8988T (cell line): ENCODE data around the gene ARL5C.

Experiments used
- DNase-seq: peaks from one replicate; pipeline ENCODE4 v3.0.0; 2011

Gene ARL5C, protein sequence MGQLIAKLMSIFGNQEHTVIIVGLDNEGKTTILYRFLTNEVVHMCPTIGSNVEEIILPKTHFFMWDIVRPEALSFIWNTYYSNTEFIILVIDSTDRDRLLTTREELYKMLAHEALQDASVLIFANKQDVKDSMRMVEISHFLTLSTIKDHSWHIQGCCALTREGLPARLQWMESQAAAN

DNA sequence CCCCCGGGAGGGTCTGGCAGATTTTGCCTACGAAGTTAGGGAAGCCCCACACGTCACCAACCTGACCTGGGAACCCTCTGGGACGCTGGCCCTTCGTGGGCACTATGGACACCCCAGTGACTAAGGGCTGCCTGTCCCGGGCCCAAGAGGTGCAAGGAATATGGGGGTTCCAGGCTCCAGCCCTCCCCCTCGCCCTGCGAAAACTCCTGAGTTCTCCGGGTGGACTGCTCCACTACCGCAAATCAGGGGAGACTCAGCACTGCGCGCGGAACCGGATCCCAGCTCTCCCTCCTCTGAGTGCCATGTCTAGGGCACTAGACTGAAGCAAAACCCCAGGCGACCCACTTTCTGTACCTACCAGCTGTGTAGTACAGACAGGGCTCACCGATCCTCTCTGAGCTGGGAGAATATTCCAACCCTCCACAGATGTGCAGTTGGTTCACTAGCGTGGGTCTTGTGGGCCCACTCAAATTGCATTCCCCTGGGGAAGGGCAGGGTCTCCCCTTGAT, at the start of gene ARL5C:
Gene ARL5C, minus strand, starts transcription at position 321 of the 509 bp plus-strand sequence. CDS start 401 bp downstream, outside the sequence.
- DNase-seq: no peak

DNA sequence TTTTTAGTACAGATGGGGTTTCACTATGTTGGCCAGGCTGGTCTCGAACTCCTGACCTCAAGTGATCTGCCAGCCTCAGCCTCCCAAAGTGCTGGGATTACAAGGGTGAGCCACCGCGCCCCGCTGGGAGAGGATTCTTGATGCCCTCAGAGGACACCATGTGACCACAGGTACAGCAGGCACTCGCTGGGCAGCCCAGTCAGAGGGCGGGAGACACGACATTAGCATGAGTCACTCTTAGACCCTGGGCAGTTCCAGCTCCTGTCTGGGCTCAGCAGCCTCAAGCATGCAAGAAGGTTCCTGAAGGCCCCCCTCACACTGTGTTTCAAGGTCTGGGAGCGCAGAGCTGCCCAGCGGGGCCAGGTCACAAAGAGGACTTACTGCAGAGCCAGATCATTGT, 47.9 kb upstream of the ARL5C start:
- peak; percentile 68 for DNase-seq

DNA sequence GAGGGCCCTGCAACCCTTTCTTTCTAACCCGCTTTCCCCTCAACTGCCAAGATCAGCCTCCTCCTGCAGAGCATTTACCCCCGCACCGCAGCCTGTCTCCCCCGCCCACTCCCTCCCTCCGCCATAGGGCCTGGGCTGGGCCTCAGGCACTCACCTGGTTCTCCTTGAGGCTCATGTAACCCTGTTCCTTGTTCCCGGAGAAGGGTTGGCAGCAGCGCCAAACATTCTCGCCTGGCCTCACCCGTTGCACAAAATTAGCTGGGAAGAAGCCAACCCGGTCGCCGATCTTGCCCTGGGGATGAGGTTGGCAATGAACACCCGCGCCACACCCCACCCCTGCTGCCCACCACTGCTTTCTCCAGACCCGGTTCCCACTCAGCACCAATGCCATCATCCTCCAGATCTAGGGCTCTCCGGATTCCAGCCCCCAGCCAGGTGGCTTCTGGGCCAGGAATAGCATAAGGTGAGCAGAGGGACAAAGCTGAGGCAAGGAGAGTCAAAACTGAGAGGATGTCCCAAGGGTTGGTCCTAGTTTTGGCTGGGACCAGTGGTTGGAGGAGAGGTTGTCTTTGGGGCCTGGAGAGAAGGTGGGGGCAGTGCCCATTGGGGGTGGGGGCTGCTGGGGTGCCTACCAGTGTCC, 47.0 kb upstream of the ARL5C start:
- no peak for DNase-seq

DNA sequence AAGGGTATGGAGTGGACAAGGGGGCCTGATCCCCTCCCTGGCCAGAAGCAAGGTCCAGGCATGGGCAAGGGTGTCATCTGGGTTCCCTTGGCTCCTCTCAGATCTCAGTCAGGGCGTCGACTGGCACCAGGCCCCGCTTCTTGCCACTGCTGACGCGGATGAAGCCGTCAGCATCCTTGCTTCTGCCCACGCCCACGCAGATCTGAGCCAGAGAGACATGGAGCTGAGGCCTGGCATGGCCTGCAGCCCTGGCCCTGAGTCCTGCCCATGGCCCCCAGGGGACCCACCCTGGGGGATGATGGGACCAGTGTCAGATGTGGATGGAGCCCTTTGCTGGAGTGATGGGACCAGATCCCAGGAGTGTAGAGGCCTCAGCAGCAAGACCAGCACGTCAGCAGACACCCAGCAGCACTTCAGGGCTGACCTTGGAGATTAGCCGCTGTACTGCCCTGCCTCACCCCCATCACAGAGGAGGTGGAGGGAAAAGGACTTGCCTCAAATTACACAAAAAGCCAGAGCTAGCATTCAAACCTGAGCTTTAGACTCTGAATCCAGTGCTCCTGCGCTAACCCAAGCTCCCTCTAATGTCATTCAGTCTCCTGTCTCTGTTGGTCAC, 46.3 kb upstream of the ARL5C start:
- no peak for DNase-seq

DNA sequence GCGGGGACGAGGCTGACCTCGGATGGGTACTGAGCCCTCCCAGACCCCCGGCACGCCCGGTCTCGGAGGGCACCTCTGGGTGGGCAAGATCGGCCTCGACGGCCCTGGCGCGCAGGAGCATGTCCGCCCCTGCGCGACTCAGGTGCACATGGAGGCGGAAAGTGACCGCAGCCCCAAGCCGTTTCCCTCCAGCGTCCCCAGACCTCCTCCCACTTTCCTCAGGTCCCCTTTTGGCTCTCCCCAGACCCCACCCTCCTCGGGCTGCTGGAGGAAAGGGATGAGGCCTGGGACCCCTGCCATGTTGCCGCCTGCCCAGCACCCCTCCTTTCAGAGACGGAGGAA, 44.1 kb upstream of the ARL5C start:
- no peak for DNase-seq

DNA sequence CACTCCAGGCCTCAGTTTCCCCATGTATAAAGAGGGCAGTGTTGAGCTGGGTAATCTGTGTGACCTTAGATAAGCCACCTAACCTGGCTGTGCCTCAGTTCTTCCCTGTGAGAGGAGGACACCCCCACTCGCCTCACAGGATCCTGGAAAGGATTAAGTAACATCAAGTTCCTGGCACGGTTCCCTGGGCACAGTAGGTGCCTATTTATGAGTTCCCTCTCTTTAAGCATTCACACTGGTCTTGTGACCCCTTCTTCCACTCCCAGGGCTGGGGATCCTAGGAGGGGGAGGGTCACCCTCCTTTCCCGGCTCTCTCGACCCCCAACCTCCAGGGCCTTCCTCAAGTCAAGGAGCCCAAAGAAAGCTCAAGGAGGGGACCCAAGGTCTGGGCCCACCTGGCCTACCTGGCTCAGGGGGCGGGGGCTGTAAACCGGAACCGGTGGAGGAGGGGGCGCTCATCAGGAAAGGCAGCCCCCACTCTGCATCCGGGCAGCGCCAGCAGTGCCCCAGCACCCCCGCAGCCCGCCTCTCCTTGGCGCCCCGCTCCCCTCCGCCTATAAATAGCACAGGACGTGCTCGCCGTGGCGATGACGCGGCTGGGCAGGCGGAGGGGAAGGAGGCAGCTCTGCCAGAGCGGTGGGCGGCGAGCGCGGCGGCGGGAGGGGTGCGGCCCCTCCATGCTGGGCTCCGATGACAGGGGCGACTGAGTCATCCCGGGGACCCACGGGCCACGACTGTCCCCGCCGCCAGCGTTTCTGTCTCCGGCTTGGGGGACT, 43.5 kb upstream of the ARL5C start:
- no peak for DNase-seq

DNA sequence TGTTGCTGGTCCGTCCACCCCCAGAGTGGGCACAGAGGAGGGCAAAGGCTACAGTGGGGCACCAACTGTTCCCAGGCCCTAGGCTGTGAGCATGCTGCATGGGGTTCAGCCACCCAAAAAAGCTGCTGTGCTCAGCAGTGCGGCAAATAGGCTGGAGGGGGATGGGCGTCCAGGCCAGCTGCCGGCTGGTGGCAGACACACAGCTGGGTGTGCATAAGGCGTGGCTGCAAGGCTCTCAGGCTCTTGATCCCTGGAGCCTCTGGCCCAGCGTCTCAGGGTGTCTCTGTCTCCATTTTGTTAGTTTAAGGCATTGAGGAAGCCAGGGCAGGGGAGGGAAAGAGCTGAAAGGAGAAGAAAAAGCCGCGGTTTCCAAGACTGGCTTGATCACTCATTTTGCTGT, 42.9 kb upstream of the ARL5C start:
- DNase-seq: no peak

DNA sequence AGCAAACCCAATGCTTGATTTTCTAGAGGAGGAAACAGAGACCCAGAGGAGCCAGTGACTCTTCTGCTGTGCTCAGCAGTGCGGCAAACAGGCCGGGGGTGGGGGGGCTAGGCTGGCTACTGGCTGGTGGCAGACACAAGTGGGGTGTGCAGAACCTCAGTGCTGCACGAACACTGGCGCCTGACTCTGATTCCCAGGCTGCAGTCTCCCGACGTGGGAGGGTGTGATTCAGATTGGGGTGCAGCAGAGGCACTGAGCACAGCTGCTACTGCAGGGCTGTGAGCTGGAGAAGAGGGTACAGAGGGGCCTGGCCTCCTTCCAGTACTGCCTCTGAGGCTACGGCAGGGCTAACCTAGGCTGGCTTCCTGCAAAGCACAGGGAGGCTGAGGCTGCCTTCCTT, 42.2 kb upstream of the ARL5C start:
- DNase-seq: no peak

DNA sequence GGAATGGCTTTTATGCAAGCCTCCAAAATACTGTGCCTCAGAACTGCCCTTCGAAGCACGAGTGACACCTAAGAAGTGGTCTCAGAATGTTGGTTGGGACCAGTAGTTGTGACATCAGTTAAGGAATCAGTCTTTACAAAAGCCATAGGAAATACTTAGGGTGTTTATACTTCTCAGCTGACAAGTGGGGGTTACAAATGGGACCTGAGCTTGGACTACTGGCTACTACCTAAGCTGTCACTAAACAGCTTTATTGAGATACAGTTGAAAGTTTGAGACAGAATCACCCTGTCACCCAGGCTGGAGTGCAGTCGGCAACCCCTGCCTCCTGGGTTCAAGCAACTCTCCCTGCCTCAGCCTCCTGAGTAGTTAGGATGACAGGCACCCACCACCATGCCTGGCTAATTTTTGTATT, 39.2 kb upstream of the ARL5C start:
- no peak for DNase-seq

DNA sequence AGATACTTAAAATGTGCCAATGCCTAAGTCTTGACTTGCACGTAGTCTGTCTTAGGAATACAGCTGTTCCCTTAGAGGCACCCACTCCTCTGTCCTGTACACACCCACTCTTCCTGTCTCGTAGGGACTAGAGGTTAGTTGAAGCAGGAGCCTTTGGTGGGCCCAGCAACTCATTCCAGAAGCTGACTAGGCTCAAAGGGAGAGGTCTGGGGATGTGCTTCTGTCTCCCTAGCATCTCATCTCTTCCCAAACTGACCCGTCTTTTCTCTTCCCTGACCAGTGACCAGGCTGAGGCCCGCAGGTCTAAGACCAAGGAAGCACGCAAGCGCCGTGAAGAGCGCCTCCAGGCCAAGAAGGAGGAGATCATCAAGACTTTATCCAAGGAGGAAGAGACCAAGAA, 38.3 kb upstream of the ARL5C start:
- no peak for DNase-seq

DNA sequence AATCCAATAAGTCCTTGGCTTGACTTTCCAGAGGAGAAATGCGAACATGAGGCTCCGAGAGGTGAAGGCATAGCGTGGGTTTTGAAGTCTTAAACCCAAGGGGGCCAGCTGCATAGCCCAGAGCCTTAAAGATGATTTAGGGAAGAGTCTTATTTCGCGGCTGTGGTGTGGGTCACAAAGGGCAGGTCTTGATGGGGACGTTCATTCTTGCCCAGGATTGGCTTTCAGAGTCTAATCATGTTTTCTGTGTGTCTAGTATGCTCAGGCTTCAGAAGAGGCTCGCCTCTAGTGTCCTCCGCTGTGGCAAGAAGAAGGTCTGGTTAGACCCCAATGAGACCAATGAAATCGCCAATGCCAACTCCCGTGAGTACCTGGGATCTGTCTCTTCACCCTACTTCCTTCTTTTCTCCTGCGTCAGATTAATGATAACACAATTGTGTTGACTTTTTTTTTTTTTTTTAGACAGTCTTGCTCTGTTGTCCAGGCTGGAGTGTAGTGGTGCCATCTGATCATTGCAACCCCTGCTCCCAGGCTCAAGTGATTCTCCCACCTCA, 35.1 kb upstream of the ARL5C start:
- DNase-seq: no peak

DNA sequence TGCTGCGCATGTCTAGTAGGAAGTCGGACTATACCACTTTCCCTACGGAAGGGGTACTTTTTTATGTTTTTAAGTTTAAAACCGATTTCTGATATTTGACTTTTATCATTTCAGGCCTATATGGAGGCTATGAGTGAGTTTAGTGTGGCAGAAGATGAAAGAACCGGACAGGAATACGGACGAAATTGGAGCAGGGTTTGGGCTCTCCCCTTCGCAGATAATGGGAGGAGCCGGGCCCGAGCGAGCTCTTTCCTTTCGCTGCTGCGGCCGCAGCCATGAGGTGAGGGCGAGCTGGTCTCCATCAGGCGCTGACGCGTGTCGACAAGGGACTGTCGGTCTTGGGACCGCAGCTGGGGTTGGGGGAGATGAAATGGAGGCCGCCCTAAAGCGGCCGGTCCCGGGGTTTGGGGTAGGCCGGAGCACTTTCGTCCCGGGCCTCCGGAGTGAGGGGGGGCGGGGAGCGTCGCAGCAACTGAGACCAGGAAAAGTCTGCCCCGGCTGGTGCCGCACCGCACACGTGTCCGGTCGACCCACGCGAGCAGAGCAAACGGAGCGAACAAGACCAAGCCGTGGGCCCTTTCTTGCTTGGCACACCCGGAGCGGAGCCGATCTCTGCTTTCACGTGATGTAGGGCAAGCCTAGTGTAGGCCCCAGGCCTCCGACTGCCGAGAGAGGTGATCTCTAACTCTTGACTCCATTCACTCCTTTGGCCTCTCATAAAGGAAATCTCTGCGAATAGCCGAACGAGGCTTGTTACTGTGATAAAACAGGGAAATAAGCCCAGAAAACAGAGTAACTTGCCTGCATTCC, 34.3 kb upstream of the ARL5C start, which contains the start of gene RPL19:
Gene RPL19, plus strand, starts transcription at position 214 of the 810 bp plus-strand sequence. Its CDS starts 62 bp downstream, at position 276.
- peak; percentile 66 for DNase-seq

DNA sequence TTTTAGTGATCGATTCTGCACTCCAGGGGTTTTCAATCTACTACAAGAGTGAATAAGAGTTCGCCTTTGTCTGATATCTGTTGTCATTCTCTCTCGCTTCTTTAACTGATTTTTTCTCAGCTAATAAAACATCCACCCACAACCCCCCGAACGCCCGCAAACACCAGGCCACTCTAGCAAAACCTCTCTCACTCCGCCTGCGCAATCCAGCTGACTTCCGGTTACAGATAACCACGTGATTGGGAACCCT, 33.8 kb upstream of the ARL5C start:
- peak; percentile 71 for DNase-seq

DNA sequence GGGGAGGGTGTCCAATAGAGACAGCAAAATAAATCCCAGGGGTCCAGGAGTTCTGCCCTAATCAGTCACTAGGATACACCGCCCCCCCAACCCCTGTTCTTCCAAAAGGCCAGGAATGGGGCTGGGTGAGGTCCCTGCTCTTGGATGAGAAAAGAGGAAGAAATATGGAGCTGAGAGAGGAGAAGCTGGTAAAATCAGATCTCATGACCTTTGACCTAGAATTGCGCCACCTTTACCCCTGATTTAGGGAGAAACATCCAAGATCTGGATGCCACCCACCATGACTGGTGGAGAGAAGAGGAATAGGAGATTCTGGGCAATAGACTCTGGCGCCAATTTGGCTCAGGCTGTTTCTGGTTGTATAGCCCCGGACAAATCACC, 32.2 kb upstream of the ARL5C start:
- DNase-seq: no peak

DNA sequence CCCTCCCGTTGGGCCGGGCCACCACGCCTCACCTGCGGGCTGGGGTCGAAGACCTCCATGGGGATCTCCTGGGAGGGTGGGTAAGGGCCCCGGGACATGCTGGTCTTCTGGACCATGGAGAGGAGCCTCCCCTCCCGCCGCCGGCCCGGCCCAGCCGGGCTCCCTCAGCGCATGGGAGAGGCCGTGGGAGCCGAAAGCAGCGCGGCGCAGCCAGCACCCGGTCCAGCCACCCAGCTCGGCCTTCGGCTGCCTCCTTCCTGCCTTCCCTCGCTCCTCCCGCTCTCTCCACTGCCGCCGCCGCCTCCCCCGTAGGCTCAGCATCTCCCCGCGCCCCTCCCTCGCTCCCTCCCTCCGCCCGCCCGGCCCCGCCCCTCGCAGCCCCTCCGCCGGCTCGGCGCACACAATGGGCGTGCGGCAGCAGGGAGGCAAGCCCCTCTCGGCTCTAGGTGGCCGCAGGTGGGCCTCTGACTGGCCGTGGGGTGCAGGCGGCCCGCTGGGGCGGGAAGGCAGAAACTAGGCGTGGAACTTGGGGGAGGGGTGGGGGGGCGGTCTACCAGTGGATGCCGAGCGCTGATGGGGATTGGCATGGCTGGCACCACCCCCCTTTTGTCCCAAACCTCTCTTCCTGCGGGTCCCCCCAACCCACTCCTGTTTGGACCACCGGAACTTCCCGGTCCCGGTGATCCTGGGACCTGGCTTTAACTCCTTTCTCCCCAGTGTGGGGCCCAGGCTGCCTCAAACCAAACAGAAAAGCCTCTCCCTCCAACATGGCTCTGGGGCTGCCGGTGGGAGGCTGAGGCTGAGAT, 31.6 kb upstream of the ARL5C start, which contains the start of gene CACNB1:
Gene CACNB1, minus strand, starts transcription at position 290 of the 806 bp plus-strand sequence. Its CDS starts 174 bp downstream, at position 116.
- peak; percentile 83 for DNase-seq

DNA sequence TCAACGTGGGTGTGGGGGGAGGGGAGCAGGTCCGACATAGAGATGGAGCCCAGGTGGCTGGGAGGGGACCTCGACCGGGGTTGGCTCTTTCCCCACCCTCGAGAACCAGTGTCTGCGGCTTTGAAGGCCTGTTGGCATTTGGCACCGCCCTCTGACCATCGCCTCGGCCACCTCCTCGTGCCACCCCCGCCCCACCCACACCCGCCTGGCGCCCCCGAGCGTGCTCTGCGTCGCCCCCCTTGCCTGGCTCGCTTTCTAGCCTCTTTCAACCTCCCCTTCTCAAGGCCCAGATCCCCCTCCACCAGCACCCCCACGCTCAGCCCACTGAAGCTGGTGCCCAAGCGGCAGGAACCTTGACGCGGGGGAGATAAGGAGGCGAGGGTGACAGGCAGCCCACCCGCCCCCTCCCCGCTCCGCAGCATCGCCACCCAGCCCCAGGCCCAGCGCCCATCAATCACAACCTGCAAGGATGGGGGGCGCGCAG, 30.9 kb upstream of the ARL5C start:
- no peak for DNase-seq

DNA sequence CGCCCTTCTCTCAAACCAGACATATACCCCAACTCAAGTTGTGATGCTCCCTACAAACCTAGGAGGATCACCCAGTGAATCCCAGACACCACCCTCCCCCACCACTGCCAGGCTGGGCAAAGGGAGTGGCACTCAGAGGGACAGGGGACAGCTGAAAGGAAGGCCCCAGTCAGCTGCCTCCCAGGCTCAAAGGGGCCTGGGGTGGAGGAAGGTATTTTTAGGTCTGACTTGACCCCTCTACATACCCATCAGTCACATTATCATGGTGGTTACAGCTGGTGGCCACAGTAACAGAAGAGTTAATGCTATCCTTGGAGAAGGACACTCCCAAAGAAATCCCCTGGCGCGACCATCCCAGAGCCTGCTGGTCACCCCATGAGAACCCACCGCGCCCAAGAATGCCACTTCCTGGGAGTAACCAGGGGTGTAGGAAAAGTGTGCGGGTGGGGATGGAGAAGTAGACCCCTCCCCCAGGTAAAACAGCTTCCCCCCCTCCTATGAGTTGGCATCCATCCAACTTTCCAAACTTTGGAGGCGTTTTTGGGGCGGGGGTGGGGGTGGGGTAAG, 30.4 kb upstream of the ARL5C start:
- no peak for DNase-seq

DNA sequence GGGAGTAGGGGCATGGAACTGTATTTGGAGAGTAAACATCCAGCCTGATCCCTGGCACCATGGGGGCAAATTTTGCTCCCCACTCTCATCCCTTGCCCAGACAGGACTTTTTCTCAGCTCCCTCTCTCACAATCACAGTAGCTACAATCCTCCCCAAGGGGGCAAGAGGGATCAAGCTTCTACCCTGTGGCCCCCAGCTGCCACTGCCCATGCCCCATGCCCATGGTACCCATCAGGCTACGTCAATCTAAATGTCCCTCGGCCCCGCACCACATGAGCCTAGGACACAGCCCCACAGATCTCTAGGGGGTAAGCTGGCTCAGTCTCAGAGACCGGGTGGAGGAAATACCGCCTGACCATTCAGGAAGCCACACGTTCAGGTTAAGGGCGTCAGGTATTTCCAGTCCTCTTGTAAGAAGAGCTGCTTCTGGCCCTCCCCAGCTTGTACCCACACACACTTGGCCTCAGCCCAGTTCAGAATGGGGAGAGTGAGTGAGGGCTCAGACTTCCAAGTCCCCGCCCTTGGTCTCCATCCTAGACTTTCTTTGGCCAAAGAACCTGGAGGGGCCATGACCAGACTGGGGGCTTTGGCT, 29.7 kb upstream of the ARL5C start:
- DNase-seq: no peak

DNA sequence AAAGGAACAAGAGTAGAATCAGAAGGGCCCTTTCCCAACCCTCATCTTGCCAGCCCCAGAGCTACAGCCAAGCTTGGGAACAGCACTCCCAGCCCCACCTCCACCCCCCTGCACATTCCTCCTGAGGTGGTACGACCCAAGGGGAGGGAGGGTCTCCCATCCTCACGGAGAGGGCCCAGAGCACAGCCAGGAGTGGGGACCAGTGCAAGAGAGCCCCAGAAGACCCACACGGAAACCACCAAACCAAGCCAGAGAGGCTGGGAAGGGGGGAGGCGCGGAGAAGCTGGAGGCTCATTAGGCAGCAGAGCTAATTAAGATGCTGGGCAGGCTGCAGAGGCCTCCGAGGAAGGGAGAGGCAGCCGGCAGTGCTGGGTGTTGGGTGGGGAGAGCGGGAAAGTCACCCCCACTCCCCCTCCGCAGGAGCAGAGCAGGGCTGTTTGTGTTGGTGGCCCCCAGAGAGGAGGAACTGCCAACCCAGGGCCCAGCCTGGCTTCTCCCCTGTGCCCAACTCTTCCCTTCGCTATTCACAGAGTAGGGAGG, 29.1 kb upstream of the ARL5C start:
- DNase-seq: no peak
